Immature natural killer cell (primary cell): Measurements from ENCODE around the gene KRTAP9-4. TPM values are rescaled to one million over a fixed set of nuclear protein-coding genes. Genes with fewer than 3 reads are reported as not detected.

Experiments used
- DNase-seq, 3 donors: peaks; one replicate each; pipeline ENCODE4 v3.0.0; 2022; ENCODE audit warnings: mixed read lengths in 1 of 3
- H3K27ac Mint-ChIP-seq, 6 donors: one replicate each; pipeline ENCODE4 v1.8.0; 2020; ENCODE audit warnings: mixed read lengths in 6 of 6, mild to moderate bottlenecking in 5 of 6, inconsistent platforms in 4 of 6, moderate library complexity in 3 of 6
- H3K27me3 Mint-ChIP-seq, 3 donors: one replicate each; pipeline ENCODE4 v1.8.0; 2020 to 2021; ENCODE audit warnings: low read depth in 3 of 3, mild to moderate bottlenecking in 3 of 3, mixed read lengths in 3 of 3, moderate library complexity in 3 of 3, inconsistent platforms in 1 of 3
- H3K36me3 Mint-ChIP-seq, 3 donors: one replicate each; pipeline ENCODE4 v1.8.0; 2020; ENCODE audit warnings: mixed read lengths in 3 of 3, inconsistent platforms in 2 of 3, mild to moderate bottlenecking in 2 of 3
- H3K4me1 Mint-ChIP-seq, 2 donors: one replicate each; pipeline ENCODE4 v1.8.0; 2020; ENCODE audit warnings: inconsistent platforms in 2 of 2, mild to moderate bottlenecking in 2 of 2, mixed read lengths in 2 of 2, moderate library complexity in 1 of 2
- H3K4me3 Mint-ChIP-seq, 5 donors: one replicate each; pipeline ENCODE4 v1.8.0; 2020; ENCODE audit warnings: mild to moderate bottlenecking in 5 of 5, mixed read lengths in 5 of 5, inconsistent platforms in 3 of 5, moderate library complexity in 3 of 5
- H3K9me3 Mint-ChIP-seq, 6 donors: one replicate each; pipeline ENCODE4 v1.8.0; 2020; ENCODE audit warnings: mild to moderate bottlenecking in 6 of 6, mixed read lengths in 6 of 6, inconsistent platforms in 4 of 6, moderate library complexity in 3 of 6
- polyA plus RNA-seq, 3 donors: library from polyadenylated mRNA; unstranded; fragments of 300-500 nt; fragmentation: Illumina TruSeq; gene quantifications; one replicate each; pipeline ENCODE4 v1.2.3, GENCODE V29; 2021

Gene KRTAP9-4
- polyA plus RNA-seq, 3 donors from 2014 or later: not detected

DNA sequence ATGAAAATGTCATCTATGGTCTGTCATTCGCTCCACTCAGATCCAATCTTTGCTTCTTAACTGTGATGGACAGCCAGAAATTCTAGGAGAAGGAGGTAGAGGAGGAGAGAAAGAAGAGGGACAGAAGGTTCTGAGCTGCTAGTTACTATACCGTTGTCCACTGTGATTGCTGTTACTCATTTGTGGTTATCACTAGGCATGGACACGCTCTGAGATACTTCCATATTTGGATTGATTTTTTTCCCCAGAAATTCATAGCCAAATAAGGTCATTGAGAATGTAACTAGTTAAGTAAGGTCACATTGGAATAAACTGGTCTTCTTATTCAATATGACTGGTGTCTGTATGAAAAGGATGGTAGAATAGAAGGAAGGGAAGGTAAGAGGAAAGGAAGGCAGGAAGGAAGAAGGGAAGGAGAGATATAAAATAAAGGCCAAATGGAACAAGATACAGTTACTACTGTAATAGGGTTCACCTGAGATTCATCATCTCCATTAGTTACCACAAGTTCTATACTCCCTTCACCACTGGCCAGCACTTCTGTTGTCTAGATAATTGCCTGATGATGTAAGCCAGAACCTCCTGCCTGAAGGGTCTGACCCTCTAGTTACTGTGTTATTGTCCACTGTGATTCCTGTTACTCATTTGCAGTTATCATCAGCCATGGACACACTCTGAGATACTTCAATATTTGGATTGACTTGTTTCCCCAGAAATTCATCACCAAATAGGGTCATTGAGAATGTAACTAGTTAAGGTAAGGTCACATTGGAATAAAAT lies 28.9 kb downstream of the KRTAP9-4 start:
- H3K9me3 Mint-ChIP-seq: peaks cover 0 to 2% (median 0%) of the 10 kb centered on the region in 6 donors
- peaks cover 2 to 20% (median 5%) of the 10 kb centered on the region in 3 donors for H3K27me3 Mint-ChIP-seq
- no peaks in the 10 kb centered on the region for H3K36me3 Mint-ChIP-seq
- no peak overlapping the region for H3K27ac Mint-ChIP-seq
- H3K4me1 Mint-ChIP-seq: no peaks in the 10 kb centered on the region
- H3K4me3 Mint-ChIP-seq: no peak overlapping the region
- DNase-seq: no peak

DNA sequence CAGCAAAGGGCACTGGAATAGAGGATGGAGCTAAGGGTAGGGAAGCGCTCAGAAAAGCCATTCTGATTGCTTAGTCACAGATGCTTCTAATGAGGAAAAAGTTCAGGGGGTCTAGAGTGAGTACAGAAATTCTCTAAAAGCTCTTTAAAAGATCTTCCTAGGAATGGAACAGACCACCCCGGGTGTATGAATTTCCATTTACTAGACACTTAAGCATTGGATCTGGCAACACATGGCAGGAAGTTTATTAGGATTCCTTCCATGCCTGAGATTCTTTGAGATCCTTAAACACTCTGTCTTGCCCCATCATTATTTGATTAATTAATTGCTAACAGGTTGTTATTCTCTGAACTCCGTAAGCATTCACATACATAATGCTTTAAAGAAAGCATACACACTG lies 34.6 kb downstream of the KRTAP9-4 start:
- H3K4me3 Mint-ChIP-seq: no peak overlapping the region

DNA sequence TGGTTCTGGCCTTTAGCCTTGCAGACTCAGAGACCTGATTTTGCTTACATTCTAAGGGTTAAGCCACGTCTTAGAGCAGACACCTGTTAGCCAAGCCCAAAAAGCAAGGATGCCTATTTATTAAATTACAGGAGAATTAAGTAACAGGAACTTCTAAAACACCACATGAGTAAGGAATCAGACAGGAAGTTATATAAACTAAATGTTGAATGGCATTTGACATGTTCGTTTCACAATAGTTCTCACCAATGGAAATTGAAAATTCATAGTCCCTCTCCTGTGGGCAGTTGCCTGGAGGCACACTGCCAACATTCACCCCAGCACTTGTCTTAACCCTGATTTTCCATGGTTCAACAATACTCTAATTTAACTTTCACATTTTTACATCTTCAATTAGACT lies 35.1 kb downstream of the KRTAP9-4 start:
- DNase-seq: no peak
- H3K36me3 Mint-ChIP-seq: no peaks in the 10 kb centered on the region
- no peak overlapping the region for H3K4me3 Mint-ChIP-seq
- no peak overlapping the region for H3K27ac Mint-ChIP-seq
- H3K27me3 Mint-ChIP-seq: peaks cover 2 to 7% (median 2%) of the 10 kb centered on the region in 3 donors
- H3K4me1 Mint-ChIP-seq: no peaks in the 10 kb centered on the region
- H3K9me3 Mint-ChIP-seq: no peaks in the 10 kb centered on the region

More for the DNA sequence above, 34.6 kb downstream of the KRTAP9-4 start:
- DNase-seq: no peak
- H3K27ac Mint-ChIP-seq: no peak overlapping the region
- no peaks in the 10 kb centered on the region for H3K36me3 Mint-ChIP-seq
- peaks cover 2 to 7% (median 2%) of the 10 kb centered on the region in 3 donors for H3K27me3 Mint-ChIP-seq
- no peaks in the 10 kb centered on the region for H3K9me3 Mint-ChIP-seq
- no peaks in the 10 kb centered on the region for H3K4me1 Mint-ChIP-seq

DNA sequence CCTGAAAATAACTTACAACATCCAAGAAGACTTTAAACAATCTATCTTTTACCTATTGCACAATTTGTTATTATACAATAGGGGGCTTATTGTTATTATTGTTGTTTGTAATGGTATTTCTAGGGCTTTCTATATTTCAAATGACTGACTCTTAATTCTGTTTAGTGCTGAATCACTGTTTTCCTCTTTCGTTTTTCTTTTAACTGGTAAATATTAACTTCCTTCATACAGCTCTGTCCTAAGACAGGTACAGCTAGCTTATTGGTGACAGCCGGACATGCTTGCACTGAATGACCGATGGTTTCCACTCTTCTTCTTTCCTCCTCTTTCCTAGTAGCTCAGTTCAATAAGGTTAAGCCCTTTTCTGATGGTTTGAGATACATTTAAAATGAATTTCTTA lies 37.6 kb downstream of the KRTAP9-4 start:
- H3K4me3 Mint-ChIP-seq: no peak overlapping the region
- no peak overlapping the region for H3K27ac Mint-ChIP-seq
- no peaks in the 10 kb centered on the region for H3K9me3 Mint-ChIP-seq
- no peaks in the 10 kb centered on the region for H3K4me1 Mint-ChIP-seq
- DNase-seq: no peak
- no peaks in the 10 kb centered on the region for H3K36me3 Mint-ChIP-seq
- peaks cover 0 to 5% (median 2%) of the 10 kb centered on the region in 3 donors for H3K27me3 Mint-ChIP-seq

DNA sequence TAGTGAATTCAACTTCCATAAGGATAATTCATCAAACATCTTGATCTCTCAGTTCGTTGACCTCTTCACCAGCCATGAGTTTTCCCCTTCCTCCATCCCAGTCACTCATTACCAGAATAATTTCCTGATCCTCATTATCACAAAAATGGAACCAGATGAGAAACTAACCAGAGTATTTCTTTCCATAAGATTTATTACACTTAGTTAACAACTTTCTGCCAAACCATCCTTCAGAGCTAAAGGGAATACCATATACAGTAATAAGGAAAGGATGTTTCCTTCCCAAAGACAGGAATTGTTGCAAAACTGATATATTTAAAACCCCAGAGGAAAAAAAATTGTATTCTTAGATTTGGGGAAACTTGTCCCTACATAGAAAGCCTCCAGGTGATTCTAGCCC lies 44.5 kb downstream of the KRTAP9-4 start:
- H3K4me3 Mint-ChIP-seq: no peak overlapping the region

DNA sequence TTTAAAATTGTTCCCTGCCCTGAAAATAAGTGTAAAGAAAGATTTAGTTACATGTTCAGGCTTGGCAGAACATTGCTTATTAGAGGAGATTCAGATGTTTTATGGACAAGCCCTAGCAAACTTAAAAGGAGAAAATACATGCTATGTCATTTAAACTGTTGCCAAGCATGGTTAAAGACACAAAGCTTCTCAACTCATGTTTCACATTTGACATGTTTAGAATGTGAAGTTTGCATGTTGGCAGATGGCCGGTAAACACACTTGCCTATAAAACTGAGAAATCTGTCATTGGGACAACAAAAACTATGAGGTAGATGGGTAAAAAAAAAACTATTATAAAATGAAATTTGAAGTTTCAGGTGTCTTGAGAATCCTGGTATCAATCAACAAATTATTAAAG lies 47.4 kb downstream of the KRTAP9-4 start:
- H3K27me3 Mint-ChIP-seq: peaks cover 1 to 4% (median 2%) of the 10 kb centered on the region in 3 donors

More for the DNA sequence above, 44.5 kb downstream of the KRTAP9-4 start:
- Mint-ChIP-seq H3K4me1 (no peaks in the 10 kb centered on the region), H3K36me3 (no peaks in the 10 kb centered on the region), H3K27me3 (peaks cover 1 to 6% (median 2%) of the 10 kb centered on the region in 3 donors), H3K9me3 (no peaks in the 10 kb centered on the region), H3K27ac (no peak overlapping the region)
- no peak for DNase-seq

DNA sequence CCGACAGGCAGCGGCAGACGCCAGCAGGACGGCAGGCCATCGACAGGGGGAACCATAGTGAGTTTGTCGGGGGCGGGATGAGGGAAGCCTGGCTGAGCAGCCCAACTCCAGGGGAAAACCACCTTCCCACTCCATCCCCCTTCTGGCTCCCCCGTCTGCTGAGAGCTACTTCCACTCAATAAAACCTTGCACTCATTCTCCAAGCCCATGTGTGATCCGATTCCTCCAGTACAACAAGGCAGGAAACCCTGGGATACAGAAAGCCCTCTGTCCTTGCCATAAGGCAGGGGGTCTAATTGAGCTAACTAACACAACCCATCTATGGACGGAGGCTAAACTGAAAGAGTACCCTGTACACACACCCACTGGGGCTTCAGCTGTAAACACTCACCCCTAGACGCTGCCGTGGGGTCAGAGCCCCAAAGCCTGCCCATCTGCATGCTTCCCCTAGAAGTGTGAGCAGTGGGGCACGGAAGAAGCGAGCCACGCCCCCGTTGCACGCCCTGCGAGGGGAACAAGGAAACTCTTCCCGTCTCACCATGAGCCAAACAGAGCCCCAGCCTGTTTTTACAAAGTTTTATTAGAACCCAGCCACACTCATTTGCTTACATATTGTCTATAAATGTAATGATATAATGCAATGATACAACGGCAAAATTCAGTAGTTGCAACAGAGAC lies 49.1 kb downstream of the KRTAP9-4 start:
- no peak for DNase-seq
- Mint-ChIP-seq H3K4me1 (no peaks in the 10 kb centered on the region), H3K4me3 (no peak overlapping the region), H3K9me3 (peaks cover 0 to 3% (median 0%) of the 10 kb centered on the region in 6 donors), H3K27ac (no peak overlapping the region), H3K27me3 (peaks cover 2 to 5% (median 4%) of the 10 kb centered on the region in 3 donors), H3K36me3 (no peaks in the 10 kb centered on the region)

More for the DNA sequence above, 47.4 kb downstream of the KRTAP9-4 start:
- H3K9me3 Mint-ChIP-seq: peaks cover 0 to 3% (median 0%) of the 10 kb centered on the region in 6 donors
- no peaks in the 10 kb centered on the region for H3K4me1 Mint-ChIP-seq
- H3K27ac Mint-ChIP-seq: no peak overlapping the region
- no peaks in the 10 kb centered on the region for H3K36me3 Mint-ChIP-seq
- DNase-seq: no peak
- H3K4me3 Mint-ChIP-seq: no peak overlapping the region

Other genes starting within 250 kb of the KRTAP9-4 start
- gene KRTAP3-2, start 249.8 kb upstream of the KRTAP9-4 start, polyA plus RNA-seq: not detected
- not detected for gene KRTAP3-1, start 240.6 kb upstream of the KRTAP9-4 start, polyA plus RNA-seq
- gene KRTAP1-5, start 222.5 kb upstream of the KRTAP9-4 start, polyA plus RNA-seq: not detected
- gene KRTAP1-4, start 219.5 kb upstream of the KRTAP9-4 start, polyA plus RNA-seq: not detected
- gene KRTAP1-3, start 214.8 kb upstream of the KRTAP9-4 start, polyA plus RNA-seq: not detected
- gene KRTAP1-1, start 208.2 kb upstream of the KRTAP9-4 start, polyA plus RNA-seq: not detected
- not detected for gene KRTAP2-1, start 202.4 kb upstream of the KRTAP9-4 start, polyA plus RNA-seq
- not detected for gene KRTAP2-2, start 194.5 kb upstream of the KRTAP9-4 start, polyA plus RNA-seq
- gene KRTAP2-3, start 189.6 kb upstream of the KRTAP9-4 start, polyA plus RNA-seq: not detected
- gene KRTAP2-4, start 183.8 kb upstream of the KRTAP9-4 start, polyA plus RNA-seq: not detected
- gene KRTAP4-7, start 165.5 kb upstream of the KRTAP9-4 start, polyA plus RNA-seq: not detected
- not detected for gene KRTAP4-8, start 151.5 kb upstream of the KRTAP9-4 start, polyA plus RNA-seq
- not detected for gene KRTAP4-16, start 147.5 kb upstream of the KRTAP9-4 start, polyA plus RNA-seq
- gene KRTAP4-9, start 144.3 kb upstream of the KRTAP9-4 start, polyA plus RNA-seq: not detected
- gene KRTAP4-11, start 131.3 kb upstream of the KRTAP9-4 start, polyA plus RNA-seq: not detected
- gene KRTAP4-12, start 125.5 kb upstream of the KRTAP9-4 start, polyA plus RNA-seq: not detected
- gene KRTAP4-6, start 109.1 kb upstream of the KRTAP9-4 start, polyA plus RNA-seq: not detected
- not detected for gene KRTAP4-5, start 99.9 kb upstream of the KRTAP9-4 start, polyA plus RNA-seq
- gene KRTAP4-4, start 88.9 kb upstream of the KRTAP9-4 start, polyA plus RNA-seq: not detected
- not detected for gene KRTAP4-3, start 81.5 kb upstream of the KRTAP9-4 start, polyA plus RNA-seq
- not detected for gene KRTAP4-2, start 71.5 kb upstream of the KRTAP9-4 start, polyA plus RNA-seq
- not detected for gene KRTAP4-1, start 64.8 kb upstream of the KRTAP9-4 start, polyA plus RNA-seq
- gene KRTAP9-1, start 59.8 kb upstream of the KRTAP9-4 start, polyA plus RNA-seq: not detected
- not detected for gene KRTAP9-2, start 23.0 kb upstream of the KRTAP9-4 start, polyA plus RNA-seq
- not detected for gene KRTAP9-3, start 17.2 kb upstream of the KRTAP9-4 start, polyA plus RNA-seq
- gene KRTAP9-8, start 11.7 kb upstream of the KRTAP9-4 start, polyA plus RNA-seq: not detected
- not detected for gene KRTAP9-9, start 5.7 kb downstream of the KRTAP9-4 start, polyA plus RNA-seq
- gene KRTAP9-6, start 15.7 kb downstream of the KRTAP9-4 start, polyA plus RNA-seq: not detected
- not detected for gene KRTAP9-7, start 26.0 kb downstream of the KRTAP9-4 start, polyA plus RNA-seq
- not detected for gene KRTAP29-1, start 53.2 kb downstream of the KRTAP9-4 start, polyA plus RNA-seq
- under 1 TPM in 2 of 3 donors, not detected in 1; 0.17 to 0.30 TPM for gene KRTAP16-1, start 59.6 kb downstream of the KRTAP9-4 start, polyA plus RNA-seq
- not detected for gene KRTAP17-1, start 66.0 kb downstream of the KRTAP9-4 start, polyA plus RNA-seq
- not detected for gene KRT33A, start 101.1 kb downstream of the KRTAP9-4 start, polyA plus RNA-seq
- gene KRT33B, start 120.1 kb downstream of the KRTAP9-4 start, polyA plus RNA-seq: not detected
- not detected for gene KRT34, start 132.6 kb downstream of the KRTAP9-4 start, polyA plus RNA-seq
- not detected for gene KRT31, start 147.9 kb downstream of the KRTAP9-4 start, polyA plus RNA-seq
- not detected for gene KRT37, start 174.9 kb downstream of the KRTAP9-4 start, polyA plus RNA-seq
- not detected for gene KRT38, start 191.3 kb downstream of the KRTAP9-4 start, polyA plus RNA-seq
- not detected for gene KRT32, start 217.7 kb downstream of the KRTAP9-4 start, polyA plus RNA-seq
- gene KRT35, start 231.5 kb downstream of the KRTAP9-4 start, polyA plus RNA-seq: not detected
- gene KRT36, start 240.2 kb downstream of the KRTAP9-4 start, polyA plus RNA-seq: not detected